ENCODE measurements around the gene ZNRD2.
A peak's percentile ranks its signal among the peaks of the same experiment; 100 is the strongest.
"Not testable (repeated sequence)": the region's sequence is repeated elsewhere in the genome, so short reads cannot be mapped to it uniquely, and the experiment has no call there.

The ZNRD2 gene

DNA sequence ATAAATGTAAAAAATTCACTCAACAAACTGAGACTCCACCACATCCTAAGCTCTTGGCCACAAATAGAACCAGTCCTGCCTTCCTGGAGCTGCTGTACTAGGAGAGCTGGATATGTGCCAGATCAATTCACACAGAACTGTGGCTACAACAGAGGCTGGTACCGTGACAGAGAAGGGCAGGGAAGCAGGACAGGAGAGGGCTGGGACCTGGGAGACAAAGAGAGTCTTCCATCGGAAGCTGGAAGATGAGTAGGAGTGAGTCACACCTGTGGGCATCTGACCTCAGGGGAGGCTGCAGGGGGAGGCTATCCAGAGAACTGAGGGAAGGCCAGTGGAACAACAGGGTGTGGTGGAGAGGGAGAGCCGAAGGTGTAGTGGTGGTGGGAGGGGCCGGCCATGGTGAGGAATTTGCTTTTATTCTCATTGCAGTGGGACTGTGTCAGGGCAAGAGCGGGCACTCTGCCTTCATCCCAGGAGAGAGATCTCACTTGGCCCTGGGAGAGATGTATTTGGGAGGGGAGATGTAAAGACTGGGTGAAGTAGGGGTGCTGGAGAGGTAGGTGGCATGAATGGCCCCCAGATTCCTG lies 10.2 kb upstream of the ZNRD2 start:
- no peak overlapping the region for H3K9ac ChIP-seq (ENCODE audit: low read depth, low read length)
- no peaks in the 10 kb centered on the region for H3K36me3 ChIP-seq (ENCODE audit: control insufficient read depth, insufficient read depth, low read length)
- H3K4me1 ChIP-seq (ENCODE audit: control insufficient read depth, insufficient read depth, low read length): no peaks in the 10 kb centered on the region
- no peaks in the 10 kb centered on the region for H3K9me3 ChIP-seq (ENCODE audit: control insufficient read depth, insufficient read depth, low read length)
- H3K27me3 ChIP-seq (ENCODE audit: control insufficient read depth, insufficient read depth, low read length): peaks cover 42% of the 10 kb centered on the region
- no peak overlapping the region for H3K4me3 ChIP-seq (ENCODE audit: low read depth, low read length)

DNA sequence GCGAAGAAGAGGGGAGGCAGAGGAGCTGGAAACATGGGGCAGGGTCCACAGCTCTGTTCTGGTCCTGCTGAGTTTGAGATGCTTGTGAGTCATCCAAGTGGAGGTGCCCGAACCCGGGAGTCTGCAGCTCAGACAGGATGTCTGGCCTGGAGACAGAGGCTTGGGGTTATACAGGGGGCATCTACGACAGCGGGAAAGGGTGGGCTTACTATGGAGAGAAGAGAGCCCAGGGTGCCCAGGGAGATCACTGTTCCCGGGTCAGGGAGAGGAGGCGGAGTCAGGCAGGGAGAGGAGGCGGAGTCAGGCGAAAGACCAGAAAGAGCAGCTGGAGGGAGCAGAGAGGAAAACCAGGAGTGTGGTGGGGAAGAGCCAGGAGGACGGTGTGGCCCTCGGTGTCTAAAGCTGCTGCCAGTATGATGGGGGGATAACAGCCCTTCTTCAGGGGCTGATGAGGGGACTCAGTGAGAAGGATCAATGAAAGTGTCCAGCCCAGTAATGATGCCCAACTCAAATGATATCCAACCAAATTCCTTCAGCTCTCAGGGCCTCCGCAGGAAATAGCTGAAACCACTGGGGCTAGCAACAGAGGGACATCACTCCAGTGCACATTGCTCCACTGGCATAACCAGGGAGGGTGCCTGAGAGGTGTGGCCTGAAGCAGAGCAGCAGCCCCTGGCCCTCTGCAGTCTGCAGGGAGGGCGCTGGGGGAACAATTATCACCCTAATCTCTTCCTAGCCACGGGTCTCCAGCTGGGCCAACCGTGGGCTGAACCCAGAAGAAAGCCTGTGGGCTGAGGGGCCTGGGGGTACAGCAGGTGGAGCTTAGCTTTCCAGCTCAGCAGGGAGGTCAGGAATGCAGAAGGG lies 9.5 kb upstream of the ZNRD2 start:
- no peak overlapping the region for H3K4me3 ChIP-seq (ENCODE audit: low read depth, low read length)
- no peaks in the 10 kb centered on the region for H3K4me1 ChIP-seq (ENCODE audit: control insufficient read depth, insufficient read depth, low read length)
- no peaks in the 10 kb centered on the region for H3K9me3 ChIP-seq (ENCODE audit: control insufficient read depth, insufficient read depth, low read length)
- no peaks in the 10 kb centered on the region for H3K36me3 ChIP-seq (ENCODE audit: control insufficient read depth, insufficient read depth, low read length)
- H3K9ac ChIP-seq (ENCODE audit: low read depth, low read length): no peak overlapping the region
- H3K27me3 ChIP-seq (ENCODE audit: control insufficient read depth, insufficient read depth, low read length): peaks cover 36% of the 10 kb centered on the region

DNA sequence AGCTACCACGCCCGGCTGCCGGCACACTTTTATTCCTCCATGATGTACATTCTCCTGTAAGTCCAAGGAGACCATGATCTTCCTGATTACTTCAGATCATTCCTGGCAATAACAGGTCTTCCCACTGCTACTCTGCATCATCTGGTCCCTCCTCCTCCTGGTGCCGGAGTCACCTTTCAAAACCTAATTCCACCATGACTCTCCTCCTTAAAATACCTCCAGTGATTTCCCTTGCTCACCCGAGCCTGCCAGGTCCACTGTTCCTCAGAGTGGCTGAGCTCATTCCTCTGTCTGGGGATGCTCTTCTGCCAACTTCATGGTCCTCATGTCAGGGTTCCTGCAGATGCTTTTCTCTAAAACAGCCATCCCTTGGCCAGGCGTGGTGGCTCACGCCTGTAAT lies 8.3 kb upstream of the ZNRD2 start:
- no peaks in the 10 kb centered on the region for H3K4me1 ChIP-seq (ENCODE audit: control insufficient read depth, insufficient read depth, low read length)
- no peak overlapping the region for H3K9ac ChIP-seq (ENCODE audit: low read depth, low read length)
- H3K4me3 ChIP-seq (ENCODE audit: low read depth, low read length): no peak overlapping the region
- peaks cover 25% of the 10 kb centered on the region for H3K27me3 ChIP-seq (ENCODE audit: control insufficient read depth, insufficient read depth, low read length)
- no peaks in the 10 kb centered on the region for H3K36me3 ChIP-seq (ENCODE audit: control insufficient read depth, insufficient read depth, low read length)
- H3K9me3 ChIP-seq (ENCODE audit: control insufficient read depth, insufficient read depth, low read length): no peaks in the 10 kb centered on the region

DNA sequence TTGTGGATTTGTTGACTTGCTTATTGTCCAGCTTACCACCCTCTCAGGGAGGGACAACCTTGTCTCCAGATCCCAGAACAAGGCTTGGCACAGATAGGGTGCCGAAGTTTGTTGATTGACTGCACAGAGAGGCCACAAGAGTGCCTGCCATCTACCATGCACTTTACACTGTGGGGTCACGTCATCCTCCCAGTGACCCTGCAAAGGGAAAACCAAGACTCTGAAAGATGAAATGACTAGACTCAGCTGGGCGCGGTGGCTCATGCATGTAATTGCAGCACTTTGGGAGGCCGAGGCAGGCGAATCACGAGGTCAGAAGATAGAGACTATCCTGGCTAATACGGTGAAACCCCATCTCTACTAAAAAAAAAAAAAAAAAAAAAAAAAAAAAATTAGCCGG lies 7.5 kb upstream of the ZNRD2 start:
- Histone ChIP-seq H3K27me3 (ENCODE audit: control insufficient read depth, insufficient read depth, low read length) (peaks cover 20% of the 10 kb centered on the region), H3K9me3 (ENCODE audit: control insufficient read depth, insufficient read depth, low read length) (no peaks in the 10 kb centered on the region), H3K4me3 (ENCODE audit: low read depth, low read length) (no peak overlapping the region), H3K9ac (ENCODE audit: low read depth, low read length) (no peak overlapping the region), H3K36me3 (ENCODE audit: control insufficient read depth, insufficient read depth, low read length) (no peaks in the 10 kb centered on the region), H3K4me1 (ENCODE audit: control insufficient read depth, insufficient read depth, low read length) (no peaks in the 10 kb centered on the region)

- no peaks in the 10 kb centered on the region for H3K36me3 ChIP-seq (ENCODE audit: control insufficient read depth, insufficient read depth, low read length)
- no peaks in the 10 kb centered on the region for H3K4me1 ChIP-seq (ENCODE audit: control insufficient read depth, insufficient read depth, low read length)
- H3K9ac ChIP-seq (ENCODE audit: low read depth, low read length): no peak overlapping the region
- H3K27me3 ChIP-seq (ENCODE audit: control insufficient read depth, insufficient read depth, low read length): peaks cover 19% of the 10 kb centered on the region
- H3K4me3 ChIP-seq (ENCODE audit: low read depth, low read length): no peak overlapping the region
- no peaks in the 10 kb centered on the region for H3K9me3 ChIP-seq (ENCODE audit: control insufficient read depth, insufficient read depth, low read length)
Measured at GRCh38 chr11:65563601-65564000, 6.7 kb upstream of the ZNRD2 start.

DNA sequence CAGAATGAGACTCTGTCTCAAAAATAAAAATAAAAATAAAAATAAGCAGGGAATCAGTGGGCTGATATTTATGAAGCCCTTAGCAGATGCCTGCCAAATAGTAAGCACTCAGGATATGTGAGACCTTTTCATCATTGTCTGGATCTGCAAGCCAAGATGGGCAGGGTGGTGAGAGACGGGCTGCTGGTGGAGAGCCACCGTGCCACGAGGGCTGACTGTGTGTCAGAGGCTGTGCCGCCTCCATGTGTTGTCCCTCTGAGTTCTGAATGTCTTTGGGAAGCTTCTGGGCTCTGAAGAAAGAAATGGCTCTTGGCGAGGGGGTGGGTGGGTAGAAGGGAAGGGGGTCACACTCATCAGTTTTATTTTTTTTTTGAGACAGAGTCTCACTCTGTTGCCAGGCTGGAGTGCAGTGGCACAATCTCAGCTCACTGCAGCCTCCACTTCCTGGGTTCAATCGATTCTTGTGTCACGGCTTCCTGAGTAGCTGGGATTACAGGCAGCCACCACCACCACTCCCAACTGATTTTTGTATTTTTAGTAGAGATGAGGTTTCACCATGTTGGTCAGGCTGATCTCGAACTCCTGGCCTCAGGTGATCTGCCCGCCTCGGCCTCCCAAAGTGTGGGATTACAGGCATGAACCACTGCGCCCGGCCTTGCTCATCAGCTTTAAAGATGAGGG lies 5.3 kb upstream of the ZNRD2 start:
- H3K9me3 ChIP-seq (ENCODE audit: control insufficient read depth, insufficient read depth, low read length); H3K4me3 ChIP-seq (ENCODE audit: low read depth, low read length); H3K4me1 ChIP-seq (ENCODE audit: control insufficient read depth, insufficient read depth, low read length); H3K9ac ChIP-seq (ENCODE audit: low read depth, low read length); H3K27me3 ChIP-seq (ENCODE audit: control insufficient read depth, insufficient read depth, low read length); H3K36me3 ChIP-seq (ENCODE audit: control insufficient read depth, insufficient read depth, low read length): not testable (repeated sequence)

DNA sequence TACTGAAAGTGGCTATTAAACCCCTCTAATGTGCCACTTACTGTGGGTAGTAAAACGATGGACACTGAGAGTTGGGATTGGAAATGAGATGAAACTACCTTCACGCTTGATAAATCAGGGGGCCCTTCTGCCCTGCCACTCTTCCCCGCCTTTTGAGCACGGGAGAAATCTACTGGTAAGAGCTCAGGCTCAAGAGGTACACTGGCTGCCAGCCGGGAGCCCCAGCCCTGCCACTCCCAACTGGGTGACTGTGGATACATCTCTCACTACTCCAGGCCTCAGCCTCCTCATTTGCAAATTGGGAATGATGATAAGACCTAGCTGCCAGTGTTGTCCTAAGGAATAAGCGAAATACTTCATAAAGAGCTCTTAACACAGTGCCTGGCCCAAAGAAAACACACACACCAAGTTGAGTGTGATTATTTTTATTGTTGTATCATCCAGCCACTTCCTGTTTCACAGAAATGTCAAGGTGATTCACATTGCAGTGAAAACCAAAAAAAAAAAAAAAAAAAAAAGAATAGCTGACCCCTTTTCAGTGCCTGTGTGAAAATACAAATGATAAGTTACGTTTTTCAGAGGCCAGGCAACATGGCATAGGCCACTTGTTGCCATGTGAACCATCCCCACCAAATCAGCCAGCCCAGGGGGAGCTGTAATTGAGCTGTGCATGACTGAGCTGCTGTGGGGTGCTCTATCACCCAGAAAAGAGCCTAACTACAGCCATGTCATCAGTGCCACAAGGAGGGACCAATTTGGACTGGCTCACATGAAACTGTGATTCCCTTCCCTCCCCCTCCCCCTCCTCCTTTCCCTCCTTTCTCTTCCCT lies 4.4 kb upstream of the ZNRD2 start:
- Histone ChIP-seq H3K4me3 (ENCODE audit: low read depth, low read length) (no peak overlapping the region), H3K9ac (ENCODE audit: low read depth, low read length) (no peak overlapping the region), H3K36me3 (ENCODE audit: control insufficient read depth, insufficient read depth, low read length) (no peaks in the 10 kb centered on the region), H3K4me1 (ENCODE audit: control insufficient read depth, insufficient read depth, low read length) (peaks cover 2% of the 10 kb centered on the region), H3K9me3 (ENCODE audit: control insufficient read depth, insufficient read depth, low read length) (no peaks in the 10 kb centered on the region), H3K27me3 (ENCODE audit: control insufficient read depth, insufficient read depth, low read length) (no peaks in the 10 kb centered on the region)

- peak overlapping the region; percentile 92 for H3K9ac ChIP-seq (ENCODE audit: low read depth, low read length)
- no peaks in the 10 kb centered on the region for H3K9me3 ChIP-seq (ENCODE audit: control insufficient read depth, insufficient read depth, low read length)
- peak overlapping the region; percentile 99 for H3K4me3 ChIP-seq (ENCODE audit: low read depth, low read length)
- peaks cover 6% of the 10 kb centered on the region for H3K4me1 ChIP-seq (ENCODE audit: control insufficient read depth, insufficient read depth, low read length)
- H3K36me3 ChIP-seq (ENCODE audit: control insufficient read depth, insufficient read depth, low read length): peaks cover 3% of the 10 kb centered on the region
- peaks cover 3% of the 10 kb centered on the region for H3K27me3 ChIP-seq (ENCODE audit: control insufficient read depth, insufficient read depth, low read length)
Measured at GRCh38 chr11:65569164-65569972, 909 bp upstream of the ZNRD2 start.

GRCh38 chr11:65571420-65571819 lies 1.1 kb downstream of the ZNRD2 start:
- H3K9ac ChIP-seq (ENCODE audit: low read depth, low read length): no peak overlapping the region
- H3K9me3 ChIP-seq (ENCODE audit: control insufficient read depth, insufficient read depth, low read length): no peaks in the 10 kb centered on the region
- peak overlapping the region; percentile 99 for H3K4me3 ChIP-seq (ENCODE audit: low read depth, low read length)
- H3K4me1 ChIP-seq (ENCODE audit: control insufficient read depth, insufficient read depth, low read length): peaks cover 9% of the 10 kb centered on the region
- H3K27me3 ChIP-seq (ENCODE audit: control insufficient read depth, insufficient read depth, low read length): peaks cover 18% of the 10 kb centered on the region
- H3K36me3 ChIP-seq (ENCODE audit: control insufficient read depth, insufficient read depth, low read length): peaks cover 3% of the 10 kb centered on the region

DNA sequence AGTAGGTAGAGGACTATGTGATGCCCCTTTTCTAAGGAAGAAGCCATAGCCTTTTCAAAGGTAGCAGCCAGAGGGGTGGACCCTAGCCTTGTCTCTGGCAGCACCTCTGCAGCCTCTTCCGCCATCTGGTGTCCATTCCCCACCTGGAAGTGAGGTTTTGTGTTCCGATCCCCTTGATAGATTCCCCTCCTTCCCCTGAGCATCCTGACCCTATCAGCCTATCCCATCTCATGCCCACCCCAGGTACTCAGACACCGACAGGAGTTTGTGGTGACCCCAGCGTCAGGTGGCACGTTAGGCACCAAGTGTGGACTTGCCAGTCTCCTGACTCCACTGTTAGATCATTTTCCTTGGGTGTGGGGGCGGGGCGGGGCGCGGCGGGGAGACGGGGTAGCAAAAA lies 1.7 kb downstream of the ZNRD2 start:
- H3K36me3 ChIP-seq (ENCODE audit: control insufficient read depth, insufficient read depth, low read length): peaks cover 3% of the 10 kb centered on the region
- peaks cover 9% of the 10 kb centered on the region for H3K4me1 ChIP-seq (ENCODE audit: control insufficient read depth, insufficient read depth, low read length)
- no peaks in the 10 kb centered on the region for H3K9me3 ChIP-seq (ENCODE audit: control insufficient read depth, insufficient read depth, low read length)
- H3K4me3 ChIP-seq (ENCODE audit: low read depth, low read length): peak overlapping the region; percentile 64
- H3K27me3 ChIP-seq (ENCODE audit: control insufficient read depth, insufficient read depth, low read length): peaks cover 23% of the 10 kb centered on the region
- H3K9ac ChIP-seq (ENCODE audit: low read depth, low read length): no peak overlapping the region
